HepG2 (cell line): Measurements from ENCODE around the gene KIFC1. TPM values are rescaled to one million over a fixed set of nuclear protein-coding genes. Genes with fewer than 3 reads are reported as not detected.

ENCODE experiments used
- AKAP8 ChIP-seq: sonication (generic); formaldehyde crosslinking; IDR thresholded peaks from 2 replicates; pipeline ENCODE4 v1.5.1; 2020; ENCODE audit warnings: mild to moderate bottlenecking, missing genetic modification reagents
- ATF7-NPFF ChIP-seq: sonication (generic); formaldehyde crosslinking; IDR thresholded peaks from 2 replicates; pipeline ENCODE4 v1.8.1; 2023; ENCODE audit warnings: mild to moderate bottlenecking, low read depth, missing genetic modification reagents, moderate library complexity
- CBX2 ChIP-seq, 2 experiments: fragments of 200-600 bp in 1 of 2; sonication (generic); formaldehyde crosslinking in 1 of 2; IDR thresholded peaks; 2 replicates each; pipeline versions ENCODE4 v1.7.0 to v1.8.1; 2018 to 2022; ENCODE audit warnings: low read depth in 2 of 2, low read length in 1 of 2, mild to moderate bottlenecking in 1 of 2, missing genetic modification reagents in 1 of 2
- FOXJ3 ChIP-seq: sonication (generic); formaldehyde crosslinking; IDR thresholded peaks from 2 replicates; pipeline ENCODE4 v1.4.0; 2020; ENCODE audit warnings: missing genetic modification reagents, mild to moderate bottlenecking, borderline replicate concordance
- MAZ ChIP-seq, 2 experiments: sonication (generic) in 1 of 2; formaldehyde crosslinking in 1 of 2; IDR thresholded peaks; 2 replicates each; pipeline versions ENCODE4 v1.5.0 to v1.6.1; 2012 to 2020; ENCODE audit warnings: low read depth in 2 of 2, mild to moderate bottlenecking in 2 of 2, borderline replicate concordance in 1 of 2, improper control_type of control experiment in 1 of 2, low read length in 1 of 2, missing genetic modification reagents in 1 of 2, moderate library complexity in 1 of 2
- MEF2D ChIP-seq: sonication (generic); formaldehyde crosslinking; IDR thresholded peaks from 2 replicates; pipeline ENCODE4 v1.5.1; 2020; ENCODE audit warnings: mild to moderate bottlenecking, missing genetic modification reagents
- MXD4 ChIP-seq: IDR thresholded peaks from 2 replicates; pipeline ENCODE4 v1.6.1; 2016; ENCODE audit warnings: mild to moderate bottlenecking, missing biosample characterization, missing genetic modification reagents
- POLR2G ChIP-seq: fragments of 200-400 bp; formaldehyde crosslinking; IDR thresholded peaks from 2 replicates; pipeline ENCODE4 v1.6.1; 2018; ENCODE audit warnings: mild to moderate bottlenecking, low read depth, low read length, moderate library complexity
- SIN3B ChIP-seq: fragments of 150-350 bp; IDR thresholded peaks from 2 replicates; pipeline ENCODE4 v1.6.1; 2014; ENCODE audit warnings: low read length
- TIGD3 ChIP-seq: sonication (generic); formaldehyde crosslinking; IDR thresholded peaks from 2 replicates; pipeline ENCODE4 v1.5.1; 2020; ENCODE audit warnings: mild to moderate bottlenecking, missing genetic modification reagents, borderline replicate concordance
- U2AF2 ChIP-seq: fragments of 200-400 bp; formaldehyde crosslinking; IDR thresholded peaks from 2 replicates; pipeline ENCODE4 v1.6.1; 2017; ENCODE audit warnings: low read depth, mild to moderate bottlenecking, low read length
- ZBTB1 ChIP-seq: sonication (generic); formaldehyde crosslinking; IDR thresholded peaks from 2 replicates; pipeline ENCODE4 v1.4.0; 2020; ENCODE audit warnings: missing genetic modification reagents, borderline replicate concordance
- ZNF274 ChIP-seq: sonication (generic); formaldehyde crosslinking; IDR thresholded peaks from 2 replicates; pipeline ENCODE4 v1.5.1; 2020; ENCODE audit warnings: mild to moderate bottlenecking, missing genetic modification reagents
- ZNF670 ChIP-seq: sonication (generic); formaldehyde crosslinking; IDR thresholded peaks from 2 replicates; pipeline ENCODE4 v1.8.0; 2022; ENCODE audit warnings: mild to moderate bottlenecking, missing genetic modification reagents, borderline replicate concordance
- ZNF816 ChIP-seq: sonication (generic); formaldehyde crosslinking; IDR thresholded peaks from 2 replicates; pipeline ENCODE4 v1.8.0; 2022; ENCODE audit warnings: missing genetic modification reagents, mild to moderate bottlenecking, borderline replicate concordance
- polyA plus RNA-seq, 8 experiments: library from polyadenylated mRNA; depleted of rRNA in 3 of 8; stranded (reverse) in 7 of 8; unstranded in 1 of 8; fragments of >200 nt; fragmentation: Illumina TruSeq in 4 of 8; extraction: Trizol in 4 of 8; gene quantifications; 2 replicates each; pipeline versions ENCODE4 v1.2.1 to v1.2.3, GENCODE V29; 2011 to 2016; ENCODE audit warnings: low read depth in 4 of 8, missing spikeins in 1 of 8, mixed read lengths in 1 of 8; ENCODE audit not compliant: insufficient read depth in 1 of 8
- total RNA-seq, 5 experiments: library from RNA; depleted of rRNA; stranded (reverse); fragments of >200 nt; fragmentation: Illumina TruSeq; extraction: Trizol; gene quantifications; 2 replicates each; pipeline ENCODE4 v1.2.3, GENCODE V29; 2016; ENCODE audit warnings: low read depth in 1 of 5
- TF ChIP-seq, protein P1 (sequence below): sonication (generic); formaldehyde crosslinking; IDR thresholded peaks from 2 replicates; pipeline ENCODE4 v1.4.0; 2020; ENCODE audit warnings: missing genetic modification reagents, borderline replicate concordance
- TF ChIP-seq, protein P2 (sequence below): IDR thresholded peaks from 2 replicates; pipeline ENCODE4 v1.6.1; 2016; ENCODE audit warnings: control low read depth
- TF ChIP-seq, protein P3 (sequence below): sonication (generic); formaldehyde crosslinking; IDR thresholded peaks from 2 replicates; pipeline ENCODE4 v1.5.0; 2020; ENCODE audit warnings: mild to moderate bottlenecking, missing genetic modification reagents, borderline replicate concordance

Gene KIFC1
- total and polyA plus RNA-seq, 2 of the 13 experiments (the other 11 are each of a cell fraction or from before 2014, with no cell fraction given), result 25.0 to 45.5 TPM

- TF ChIP-seq MXD4, result peak; percentile 89
- no peak for TF ChIP-seq MEF2D (CRISPR knock-in tag)
- peak; percentile 84 for TF ChIP-seq ZNF670 (CRISPR knock-in tag)
- TF ChIP-seq ZNF274 (CRISPR knock-in tag), result peak; percentile 94
- TF ChIP-seq ZBTB1 (CRISPR knock-in tag), result no peak
- TF ChIP-seq, protein P1, sequence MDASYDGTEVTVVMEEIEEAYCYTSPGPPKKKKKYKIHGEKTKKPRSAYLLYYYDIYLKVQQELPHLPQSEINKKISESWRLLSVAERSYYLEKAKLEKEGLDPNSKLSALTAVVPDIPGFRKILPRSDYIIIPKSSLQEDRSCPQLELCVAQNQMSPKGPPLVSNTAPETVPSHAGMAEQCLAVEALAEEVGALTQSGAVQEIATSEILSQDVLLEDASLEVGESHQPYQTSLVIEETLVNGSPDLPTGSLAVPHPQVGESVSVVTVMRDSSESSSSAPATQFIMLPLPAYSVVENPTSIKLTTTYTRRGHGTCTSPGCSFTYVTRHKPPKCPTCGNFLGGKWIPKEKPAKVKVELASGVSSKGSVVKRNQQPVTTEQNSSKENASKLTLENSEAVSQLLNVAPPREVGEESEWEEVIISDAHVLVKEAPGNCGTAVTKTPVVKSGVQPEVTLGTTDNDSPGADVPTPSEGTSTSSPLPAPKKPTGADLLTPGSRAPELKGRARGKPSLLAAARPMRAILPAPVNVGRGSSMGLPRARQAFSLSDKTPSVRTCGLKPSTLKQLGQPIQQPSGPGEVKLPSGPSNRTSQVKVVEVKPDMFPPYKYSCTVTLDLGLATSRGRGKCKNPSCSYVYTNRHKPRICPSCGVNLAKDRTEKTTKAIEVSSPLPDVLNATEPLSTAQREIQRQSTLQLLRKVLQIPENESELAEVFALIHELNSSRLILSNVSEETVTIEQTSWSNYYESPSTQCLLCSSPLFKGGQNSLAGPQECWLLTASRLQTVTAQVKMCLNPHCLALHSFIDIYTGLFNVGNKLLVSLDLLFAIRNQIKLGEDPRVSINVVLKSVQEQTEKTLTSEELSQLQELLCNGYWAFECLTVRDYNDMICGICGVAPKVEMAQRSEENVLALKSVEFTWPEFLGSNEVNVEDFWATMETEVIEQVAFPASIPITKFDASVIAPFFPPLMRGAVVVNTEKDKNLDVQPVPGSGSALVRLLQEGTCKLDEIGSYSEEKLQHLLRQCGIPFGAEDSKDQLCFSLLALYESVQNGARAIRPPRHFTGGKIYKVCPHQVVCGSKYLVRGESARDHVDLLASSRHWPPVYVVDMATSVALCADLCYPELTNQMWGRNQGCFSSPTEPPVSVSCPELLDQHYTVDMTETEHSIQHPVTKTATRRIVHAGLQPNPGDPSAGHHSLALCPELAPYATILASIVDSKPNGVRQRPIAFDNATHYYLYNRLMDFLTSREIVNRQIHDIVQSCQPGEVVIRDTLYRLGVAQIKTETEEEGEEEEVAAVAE (CRISPR knock-in tag), result peak; percentile 93
- TF ChIP-seq CBX2 (IDR thresholded peaks at IDR 0.05; ENCODE audit: low read depth, low read length), result no peak
- no peak for TF ChIP-seq CBX2 (CRISPR knock-in tag; IDR thresholded peaks at IDR 0.05; ENCODE audit: low read depth)
- peak; percentile 91; the same call in 1 of the 2 replicates for TF ChIP-seq U2AF2
- TF ChIP-seq, protein P2, sequence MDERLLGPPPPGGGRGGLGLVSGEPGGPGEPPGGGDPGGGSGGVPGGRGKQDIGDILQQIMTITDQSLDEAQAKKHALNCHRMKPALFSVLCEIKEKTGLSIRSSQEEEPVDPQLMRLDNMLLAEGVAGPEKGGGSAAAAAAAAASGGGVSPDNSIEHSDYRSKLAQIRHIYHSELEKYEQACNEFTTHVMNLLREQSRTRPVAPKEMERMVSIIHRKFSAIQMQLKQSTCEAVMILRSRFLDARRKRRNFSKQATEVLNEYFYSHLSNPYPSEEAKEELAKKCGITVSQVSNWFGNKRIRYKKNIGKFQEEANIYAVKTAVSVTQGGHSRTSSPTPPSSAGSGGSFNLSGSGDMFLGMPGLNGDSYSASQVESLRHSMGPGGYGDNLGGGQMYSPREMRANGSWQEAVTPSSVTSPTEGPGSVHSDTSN (CRISPR knock-in tag), result no peak
- TF ChIP-seq POLR2G, result peak; percentile 92
- TF ChIP-seq MAZ (IDR thresholded peaks at IDR 0.05; ENCODE audit: borderline replicate concordance, low read depth, low read length), result peak; percentile 77; the same call in 1 of the 2 replicates
- TF ChIP-seq MAZ (CRISPR knock-in tag; IDR thresholded peaks at IDR 0.05; ENCODE audit: low read depth), result peak; percentile 82
- TF ChIP-seq TIGD3 (CRISPR knock-in tag), result no peak; the same call in 1 of the 2 replicates
- TF ChIP-seq, protein P3, sequence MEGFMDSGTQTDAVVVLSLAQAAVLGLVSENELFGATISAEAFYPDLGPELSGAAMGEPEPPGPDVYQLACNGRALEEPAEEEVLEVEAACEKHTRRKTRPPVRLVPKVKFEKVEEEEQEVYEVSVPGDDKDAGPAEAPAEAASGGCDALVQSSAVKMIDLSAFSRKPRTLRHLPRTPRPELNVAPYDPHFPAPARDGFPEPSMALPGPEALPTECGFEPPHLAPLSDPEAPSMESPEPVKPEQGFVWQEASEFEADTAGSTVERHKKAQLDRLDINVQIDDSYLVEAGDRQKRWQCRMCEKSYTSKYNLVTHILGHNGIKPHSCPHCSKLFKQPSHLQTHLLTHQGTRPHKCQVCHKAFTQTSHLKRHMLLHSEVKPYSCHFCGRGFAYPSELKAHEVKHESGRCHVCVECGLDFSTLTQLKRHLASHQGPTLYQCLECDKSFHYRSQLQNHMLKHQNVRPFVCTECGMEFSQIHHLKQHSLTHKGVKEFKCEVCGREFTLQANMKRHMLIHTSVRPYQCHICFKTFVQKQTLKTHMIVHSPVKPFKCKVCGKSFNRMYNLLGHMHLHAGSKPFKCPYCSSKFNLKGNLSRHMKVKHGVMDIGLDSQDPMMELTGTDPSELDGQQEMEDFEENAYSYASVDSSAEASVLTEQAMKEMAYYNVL, result 0 out of 2 replicates have a peak, but pooled peaks have one; percentile 18
- peak; percentile 95; the same call in 1 of the 2 replicates for TF ChIP-seq ZNF816 (CRISPR knock-in tag)
- no peak; the same call in 1 of the 2 replicates for TF ChIP-seq SIN3B
- peak; percentile 87 for TF ChIP-seq ATF7-NPFF (CRISPR knock-in tag)
- peak; percentile 61; the same call in 1 of the 2 replicates for TF ChIP-seq FOXJ3 (CRISPR knock-in tag)
- no peak for TF ChIP-seq AKAP8 (CRISPR knock-in tag)
Observed at GRCh38 chr6:33417903-33418689, 26.5 kb downstream of the KIFC1 start, which contains the start of gene CUTA (continued).
